ELR (cell line): ENCODE results near the gene FGD5.

Experiments
- DNase-seq: peaks from one replicate; pipeline ENCODE4 v3.0.0-alpha.2; 2015; ENCODE audit warnings: low read depth

Gene FGD5

GRCh38 chr3:14831916-14832450, 13.2 kb downstream of the FGD5 start:
- no peak for DNase-seq

- no peak for DNase-seq
These were observed 14.4 kb downstream of the FGD5 start for GRCh38 chr3:14832975-14833722.

- DNase-seq = no peak
These were observed 15.4 kb downstream of the FGD5 start for GRCh38 chr3:14834121-14834520.

GRCh38 chr3:14834807-14835466, 16.2 kb downstream of the FGD5 start:
- no peak for DNase-seq

GRCh38 chr3:14836049-14836468, 17.3 kb downstream of the FGD5 start:
- no peak for DNase-seq

- no peak for DNase-seq
These were observed 18.6 kb downstream of the FGD5 start for GRCh38 chr3:14837186-14837877.

- no peak for DNase-seq
These were observed 19.1 kb downstream of the FGD5 start for GRCh38 chr3:14837878-14838258.

GRCh38 chr3:14839236-14839635, 20.5 kb downstream of the FGD5 start:
- DNase-seq = no peak

GRCh38 chr3:14841836-14842235, 23.1 kb downstream of the FGD5 start:
- DNase-seq = no peak

- DNase-seq = no peak
These were observed 23.5 kb downstream of the FGD5 start for GRCh38 chr3:14842277-14842676.

- no peak for DNase-seq
These were observed 24.6 kb downstream of the FGD5 start for GRCh38 chr3:14843321-14843720.

- no peak for DNase-seq
These were observed 25.8 kb downstream of the FGD5 start for GRCh38 chr3:14844386-14845170.

GRCh38 chr3:14845180-14845579, 26.4 kb downstream of the FGD5 start:
- DNase-seq = no peak

- DNase-seq = no peak
These were observed 27.1 kb downstream of the FGD5 start for GRCh38 chr3:14845826-14846225.

- DNase-seq = no peak
These were observed 27.6 kb downstream of the FGD5 start for GRCh38 chr3:14846226-14846880.

GRCh38 chr3:14847613-14848541, 29.1 kb downstream of the FGD5 start:
- DNase-seq = no peak

- no peak for DNase-seq
These were observed 30.1 kb downstream of the FGD5 start for GRCh38 chr3:14848906-14849305.

GRCh38 chr3:14849638-14850230, 31.0 kb downstream of the FGD5 start:
- no peak for DNase-seq

GRCh38 chr3:14852058-14852594, 33.4 kb downstream of the FGD5 start:
- no peak for DNase-seq

- no peak for DNase-seq
These were observed 34.0 kb downstream of the FGD5 start for GRCh38 chr3:14852717-14853116.
